Caco-2 (cell line): Measurements from ENCODE around the gene FAM124A. TPM values are rescaled to one million over a fixed set of nuclear protein-coding genes. Genes with fewer than 3 reads are reported as not detected.

Experiments
- BruUV-seq: library from RNA; stranded (reverse); fragments of 400-500 nt; replicated peaks from 2 replicates; lab custom pipeline; 2021; lab: Mats Ljungman, UMichigan
- CTCF ChIA-PET: fragments of 300-600 bp; sonication (Branson Sonifier 250); formaldehyde crosslinking; loops from one replicate; lab custom pipeline; 2022; ENCODE audit warnings: antibody characterized with exemption; lab: Charles Lee
- POLR2A ChIA-PET: fragments of 300-600 bp; sonication (Branson Sonifier 250); formaldehyde crosslinking; loops from one replicate; lab custom pipeline; 2022; ENCODE audit warnings: antibody characterized with exemption; lab: Charles Lee
- DNase-seq, 2 experiments: peaks; one replicate each; pipeline versions ENCODE4 v3.0.0 to v3.0.0-alpha.2; 2020 to 2022
- H3K27me3 ChIP-seq: replicated peaks from 2 replicates; pipeline ENCODE4 v1.6.0; 2011; ENCODE audit warnings: low read length; ENCODE audit not compliant: control insufficient read depth, insufficient read depth
- H3K36me3 ChIP-seq: 2 replicates; pipeline ENCODE4 v1.5.1; 2011; ENCODE audit warnings: low read length; ENCODE audit not compliant: control insufficient read depth, insufficient read depth
- H3K4me1 ChIP-seq: fragments of 250-450 bp; sonication (Bioruptor Pico); 2 replicates; pipeline ENCODE4 v1.5.1; 2020; ENCODE audit warnings: mild to moderate bottlenecking
- H3K4me3 ChIP-seq: 2 replicates; pipeline ENCODE4 v1.5.1; 2011; ENCODE audit warnings: low read depth, mild to moderate bottlenecking, control low read depth, low read length
- H3K9me3 ChIP-seq: fragments of 250-450 bp; sonication (Bioruptor Pico); 2 replicates; pipeline ENCODE4 v1.5.1; 2020; ENCODE audit warnings: mild to moderate bottlenecking, moderate library complexity
- H3K27ac Mint-ChIP-seq: one replicate; pipeline ENCODE4 v1.8.0; 2022; ENCODE audit warnings: mixed read lengths; ENCODE audit not compliant: unreplicated experiment
- H3K27me3 Mint-ChIP-seq: one replicate; pipeline ENCODE4 v1.8.0; 2022; ENCODE audit warnings: mixed read lengths; ENCODE audit not compliant: insufficient read depth, unreplicated experiment
- H3K36me3 Mint-ChIP-seq: one replicate; pipeline ENCODE4 v1.8.0; 2022; ENCODE audit warnings: mild to moderate bottlenecking, mixed read lengths; ENCODE audit not compliant: insufficient read depth, unreplicated experiment
- H3K4me1 Mint-ChIP-seq: one replicate; pipeline ENCODE4 v1.8.0; 2022; ENCODE audit warnings: low read depth, mixed read lengths; ENCODE audit not compliant: unreplicated experiment
- H3K4me3 Mint-ChIP-seq: one replicate; pipeline ENCODE4 v1.8.0; 2022; ENCODE audit warnings: mild to moderate bottlenecking, moderate library complexity, mixed read lengths; ENCODE audit not compliant: unreplicated experiment
- H3K9me3 Mint-ChIP-seq: one replicate; pipeline ENCODE4 v1.8.0; 2022; ENCODE audit warnings: mixed read lengths; ENCODE audit not compliant: unreplicated experiment
- intact Hi-C: fragments of 100-400 bp; cut with micrococcal nuclease; formaldehyde crosslinking; loops from one replicate; pipeline ENCODE4 v1.10.0; 2022; ENCODE audit not compliant: unreplicated experiment
- total RNA-seq: library from RNA; stranded (reverse); gene quantifications from 2 replicates; pipeline ENCODE4 v1.2.3, GENCODE V29; 2022
- TF ChIP-seq, protein P1 (sequence below), 2 experiments: fragments of 200-600 bp in 1 of 2; IDR thresholded peaks; 1 replicate in 1 of 2; 2 replicates in 1 of 2; pipeline versions ENCODE4 v1.5.1 to v1.8.0; 2011 to 2022; ENCODE audit warnings: antibody characterized with exemption in 1 of 2, control low read depth in 1 of 2, inconsistent platforms in 1 of 2, low read depth in 1 of 2, low read length in 1 of 2, mild to moderate bottlenecking in 1 of 2, moderate library complexity in 1 of 2; ENCODE audit not compliant: insufficient read depth in 1 of 2, severe bottlenecking in 1 of 2, unreplicated experiment in 1 of 2

Gene FAM124A
- total RNA-seq, 1 experiment from 2014 or later, result 0.52 TPM

DNA sequence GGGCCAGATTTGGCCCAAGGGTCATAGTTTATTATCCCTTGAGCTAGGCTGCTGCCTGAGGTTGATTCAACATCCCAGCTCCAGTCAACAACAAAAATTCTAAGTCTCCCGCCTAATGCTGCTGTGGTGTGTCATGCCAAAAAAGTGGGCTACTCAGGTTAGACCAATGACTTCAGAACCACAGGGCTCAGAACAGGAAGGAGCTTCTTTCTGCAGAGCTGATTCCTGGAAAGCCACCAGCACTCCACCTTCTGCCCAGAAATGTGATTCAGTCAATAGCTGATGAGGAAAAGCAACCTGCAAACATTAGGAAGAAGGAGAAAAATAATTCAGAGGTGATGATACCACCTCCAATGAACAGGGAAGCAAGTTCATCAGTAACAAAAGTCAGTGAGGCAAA, 61.2 kb downstream of the FAM124A start:
- DNase-seq, result no peak
- no peaks in the 10 kb centered on the region; the same call in 1 of the 2 replicates for H3K36me3 ChIP-seq
- no TSS peak for BruUV-seq
- ChIA-PET POLR2A (interaction anchor here (0.5 kb wide), 1 partner anchor 160 kb away, joined by 4 read pairs; no protein-coding TSS in a partner anchor), CTCF (interaction anchor here (0.6 to 1.9 kb wide), 3 partner anchors 9 to 1287 kb away, joined by 3 to 7 read pairs (median 5); partner anchors contain the start of gene TRIM13)
- TF ChIP-seq, protein P1, sequence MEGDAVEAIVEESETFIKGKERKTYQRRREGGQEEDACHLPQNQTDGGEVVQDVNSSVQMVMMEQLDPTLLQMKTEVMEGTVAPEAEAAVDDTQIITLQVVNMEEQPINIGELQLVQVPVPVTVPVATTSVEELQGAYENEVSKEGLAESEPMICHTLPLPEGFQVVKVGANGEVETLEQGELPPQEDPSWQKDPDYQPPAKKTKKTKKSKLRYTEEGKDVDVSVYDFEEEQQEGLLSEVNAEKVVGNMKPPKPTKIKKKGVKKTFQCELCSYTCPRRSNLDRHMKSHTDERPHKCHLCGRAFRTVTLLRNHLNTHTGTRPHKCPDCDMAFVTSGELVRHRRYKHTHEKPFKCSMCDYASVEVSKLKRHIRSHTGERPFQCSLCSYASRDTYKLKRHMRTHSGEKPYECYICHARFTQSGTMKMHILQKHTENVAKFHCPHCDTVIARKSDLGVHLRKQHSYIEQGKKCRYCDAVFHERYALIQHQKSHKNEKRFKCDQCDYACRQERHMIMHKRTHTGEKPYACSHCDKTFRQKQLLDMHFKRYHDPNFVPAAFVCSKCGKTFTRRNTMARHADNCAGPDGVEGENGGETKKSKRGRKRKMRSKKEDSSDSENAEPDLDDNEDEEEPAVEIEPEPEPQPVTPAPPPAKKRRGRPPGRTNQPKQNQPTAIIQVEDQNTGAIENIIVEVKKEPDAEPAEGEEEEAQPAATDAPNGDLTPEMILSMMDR (IDR thresholded peaks at IDR 0.05; ENCODE audit: insufficient read depth in 1 of 2, low read depth in 1 of 2, low read length in 1 of 2, severe bottlenecking in 1 of 2, unreplicated experiment in 1 of 2), result no peak
- no peak overlapping the region for H3K4me3 Mint-ChIP-seq
- H3K4me1 ChIP-seq, result no peaks in the 10 kb centered on the region
- intact Hi-C loops, result no loop called here
- no peaks in the 10 kb centered on the region for H3K9me3 ChIP-seq
- H3K27me3 ChIP-seq, result no peaks in the 10 kb centered on the region
- H3K4me3 ChIP-seq, result no peak overlapping the region
- H3K4me1 Mint-ChIP-seq, result no peaks in the 10 kb centered on the region
- H3K27ac Mint-ChIP-seq, result no peak overlapping the region
- no peaks in the 10 kb centered on the region for H3K27me3 Mint-ChIP-seq
- H3K9me3 Mint-ChIP-seq, result no peaks in the 10 kb centered on the region
- no peaks in the 10 kb centered on the region for H3K36me3 Mint-ChIP-seq

DNA sequence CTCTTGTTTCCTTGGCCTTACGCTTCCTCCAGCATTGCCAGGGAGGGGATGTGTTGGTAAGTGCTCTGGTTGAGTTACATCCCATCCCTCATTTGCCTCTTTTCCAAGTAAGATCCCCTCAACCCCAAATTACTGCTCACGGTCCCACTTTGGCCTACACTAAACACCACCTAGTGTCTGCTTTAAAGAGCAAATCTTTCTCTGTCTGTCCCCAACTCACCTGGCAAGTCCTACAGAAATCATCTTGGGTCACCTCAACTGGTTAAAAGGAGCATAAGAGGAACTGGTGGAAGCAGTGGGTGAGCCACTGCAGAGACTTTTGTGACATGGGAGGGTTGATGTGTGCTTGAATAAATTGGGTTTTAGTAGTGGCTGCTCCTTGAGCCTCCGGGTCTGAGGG, 62.1 kb downstream of the FAM124A start:
- Mint-ChIP-seq H3K27ac (no peak overlapping the region), H3K27me3 (no peaks in the 10 kb centered on the region)
- intact Hi-C loops, result no loop called here

DNA sequence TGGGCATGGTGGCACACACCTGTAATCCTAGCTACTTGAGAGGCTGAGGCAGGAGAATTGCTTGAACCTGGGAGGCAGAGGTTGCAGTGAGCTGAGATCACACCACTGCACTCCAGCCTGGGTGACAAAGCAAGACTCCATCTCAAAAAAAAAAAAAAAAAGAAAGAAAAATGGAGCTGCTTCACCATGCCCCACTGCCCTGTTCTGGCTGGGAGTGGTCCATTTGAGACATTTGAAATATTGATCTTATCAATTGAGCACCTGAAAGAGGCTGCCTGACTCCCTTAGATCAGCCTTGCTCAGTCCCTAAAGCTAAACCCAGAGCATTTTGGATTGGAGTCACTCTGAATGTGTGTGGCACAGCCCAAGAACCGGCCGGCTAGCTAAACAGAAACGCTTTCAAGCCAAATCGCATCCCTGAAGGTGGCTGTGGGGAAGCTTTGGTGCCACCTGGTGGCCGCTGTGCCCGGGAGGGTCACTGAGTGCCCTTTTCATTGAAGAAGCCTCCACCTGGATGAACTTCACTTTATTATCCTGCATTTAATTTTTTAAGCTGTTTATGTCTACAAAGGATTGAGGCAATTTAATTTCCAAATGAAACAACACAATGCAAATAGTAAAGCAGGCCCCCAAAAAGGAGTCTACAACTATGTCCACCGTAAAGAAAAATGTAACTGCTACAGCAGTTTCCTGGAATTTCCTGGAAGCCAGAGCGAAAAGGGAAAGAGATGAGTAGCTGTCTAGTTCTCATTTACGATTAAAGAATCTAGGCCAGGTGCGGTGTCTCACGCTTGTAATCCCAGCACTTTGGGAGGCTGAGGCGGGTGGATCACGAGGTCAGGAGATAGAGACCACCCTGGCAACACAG, 64.2 kb downstream of the FAM124A start:
- Mint-ChIP-seq H3K4me3 (no peak overlapping the region), H3K4me1 (peaks cover 7% of the 10 kb centered on the region), H3K36me3 (peaks cover 4% of the 10 kb centered on the region), H3K9me3 (no peaks in the 10 kb centered on the region), H3K27ac (no peak overlapping the region), H3K27me3 (no peaks in the 10 kb centered on the region)
- Histone ChIP-seq H3K9me3 (no peaks in the 10 kb centered on the region), H3K27me3 (no peaks in the 10 kb centered on the region), H3K36me3 (no peaks in the 10 kb centered on the region; the same call in 1 of the 2 replicates), H3K4me1 (no peaks in the 10 kb centered on the region), H3K4me3 (no peak overlapping the region)
- ChIA-PET POLR2A (interaction anchor here (0.6 to 0.7 kb wide), 2 partner anchors 138 to 848 kb away, joined by 5 to 14 read pairs; no protein-coding TSS in a partner anchor), CTCF (interaction anchor here (0.6 to 4.1 kb wide), 22 partner anchors 12 to 1309 kb away, joined by 3 to 62 read pairs (median 3); partner anchors contain the start of gene INTS6)
- BruUV-seq, result no TSS peak
- intact Hi-C loops, result loop anchor here (1.0 to 5.0 kb wide), 4 partner anchors 64 to 511 kb away; partner anchors contain the start of gene FAM124A
- DNase-seq, result peak; percentile 77 to 87
- TF ChIP-seq, protein P1 (IDR thresholded peaks at IDR 0.05; ENCODE audit: insufficient read depth in 1 of 2, low read depth in 1 of 2, low read length in 1 of 2, severe bottlenecking in 1 of 2, unreplicated experiment in 1 of 2), result peak; percentile 91 to 97

More for the DNA sequence above, 62.1 kb downstream of the FAM124A start:
- ChIA-PET CTCF (interaction anchor here (4.1 kb wide), 1 partner anchor 135 kb away, joined by 62 read pairs; no protein-coding TSS in a partner anchor), POLR2A (no interaction called here)
- no peaks in the 10 kb centered on the region for H3K9me3 ChIP-seq
- no peak for DNase-seq
- H3K36me3 ChIP-seq, result no peaks in the 10 kb centered on the region; the same call in 1 of the 2 replicates
- no peak overlapping the region for H3K4me3 ChIP-seq
- BruUV-seq, result no TSS peak
- Mint-ChIP-seq H3K9me3 (no peaks in the 10 kb centered on the region), H3K4me1 (no peaks in the 10 kb centered on the region), H3K4me3 (no peak overlapping the region), H3K36me3 (no peaks in the 10 kb centered on the region)
- no peaks in the 10 kb centered on the region for H3K27me3 ChIP-seq
- TF ChIP-seq, protein P1 (IDR thresholded peaks at IDR 0.05; ENCODE audit: insufficient read depth in 1 of 2, low read depth in 1 of 2, low read length in 1 of 2, severe bottlenecking in 1 of 2, unreplicated experiment in 1 of 2), result peak in 1 of 2 experiments; percentile 11
- no peaks in the 10 kb centered on the region for H3K4me1 ChIP-seq
